Fibroblast of villous mesenchyme (primary cell): Measurements from ENCODE around the gene ANXA1. TPM values are rescaled to one million over a fixed set of nuclear protein-coding genes. Genes with fewer than 3 reads are reported as not detected.

ENCODE experiments used
- DNase-seq: peaks from one replicate; pipeline ENCODE4 v3.0.0-alpha.2; 2010; ENCODE audit warnings: low read depth
- H3K4me3 ChIP-seq: 2 replicates; pipeline ENCODE4 v1.5.1; 2011; ENCODE audit warnings: low read depth, mild to moderate bottlenecking, low read length
- CTCF ChIP-seq: IDR thresholded peaks from 2 replicates; pipeline ENCODE4 v1.5.1; 2012; ENCODE audit warnings: low read depth, mild to moderate bottlenecking, low read length; ENCODE audit not compliant: insufficient read depth
- total RNA-seq: library from RNA; depleted of rRNA; stranded (reverse); fragments of >200 nt; gene quantifications from 2 replicates; pipeline ENCODE4 v1.2.3, GENCODE V29; 2012

ANXA1 gene
- total RNA-seq, 1 donor = 798 TPM

- no peak for DNase-seq
- no peak for TF ChIP-seq CTCF
- peak overlapping the region; percentile 85 for H3K4me3 ChIP-seq
These were observed 3.7 kb downstream of the ANXA1 start for GRCh38 chr9:73155377-73155776.

GRCh38 chr9:73155968-73156864 lies 4.6 kb downstream of the ANXA1 start:
- TF ChIP-seq CTCF = no peak
- no peak for DNase-seq

GRCh38 chr9:73156865-73157187 lies 5.2 kb downstream of the ANXA1 start:
- no peak overlapping the region for H3K4me3 ChIP-seq
- no peak for TF ChIP-seq CTCF
- DNase-seq = no peak

More at GRCh38 chr9:73155968-73156864, 4.6 kb downstream of the ANXA1 start:
- H3K4me3 ChIP-seq = peak overlapping the region; percentile 2

- no peak overlapping the region for H3K4me3 ChIP-seq
- TF ChIP-seq CTCF = no peak
- DNase-seq = no peak
These were observed 6.1 kb downstream of the ANXA1 start for GRCh38 chr9:73157811-73158210.

- DNase-seq = no peak
- TF ChIP-seq CTCF = no peak
- no peak overlapping the region for H3K4me3 ChIP-seq
These were observed 7.1 kb downstream of the ANXA1 start for GRCh38 chr9:73158723-73159122.

GRCh38 chr9:73160868-73161267 lies 9.2 kb downstream of the ANXA1 start:
- DNase-seq = no peak
- no peak overlapping the region for H3K4me3 ChIP-seq
- TF ChIP-seq CTCF = no peak
